Caki2 (cell line): ENCODE results near the gene CD2. TPM values are rescaled to one million over a fixed set of nuclear protein-coding genes. Genes with fewer than 3 reads are reported as not detected.

Experiments
- DNase-seq: peaks from one replicate; pipeline ENCODE4 v3.0.0-alpha.2; 2015; ENCODE audit warnings: low read depth
- in situ Hi-C: cut with HindIII; loops from 2 replicates; pipeline ENCODE4 v1.10.0; 2016; ENCODE audit warnings: low sequenced_read_pairs, low pct_unique_long_range_greater_than_20kb, mixed read lengths
- total RNA-seq: library from RNA; depleted of rRNA; stranded (reverse); fragments of >200 nt; shearing (Covaris generic); gene quantifications from 2 replicates; pipeline ENCODE4 v1.2.3, GENCODE V29; 2014; ENCODE audit warnings: low replicate concordance

The CD2 gene
- total RNA-seq, 1 experiment from 2014 or later, result not detected

DNA sequence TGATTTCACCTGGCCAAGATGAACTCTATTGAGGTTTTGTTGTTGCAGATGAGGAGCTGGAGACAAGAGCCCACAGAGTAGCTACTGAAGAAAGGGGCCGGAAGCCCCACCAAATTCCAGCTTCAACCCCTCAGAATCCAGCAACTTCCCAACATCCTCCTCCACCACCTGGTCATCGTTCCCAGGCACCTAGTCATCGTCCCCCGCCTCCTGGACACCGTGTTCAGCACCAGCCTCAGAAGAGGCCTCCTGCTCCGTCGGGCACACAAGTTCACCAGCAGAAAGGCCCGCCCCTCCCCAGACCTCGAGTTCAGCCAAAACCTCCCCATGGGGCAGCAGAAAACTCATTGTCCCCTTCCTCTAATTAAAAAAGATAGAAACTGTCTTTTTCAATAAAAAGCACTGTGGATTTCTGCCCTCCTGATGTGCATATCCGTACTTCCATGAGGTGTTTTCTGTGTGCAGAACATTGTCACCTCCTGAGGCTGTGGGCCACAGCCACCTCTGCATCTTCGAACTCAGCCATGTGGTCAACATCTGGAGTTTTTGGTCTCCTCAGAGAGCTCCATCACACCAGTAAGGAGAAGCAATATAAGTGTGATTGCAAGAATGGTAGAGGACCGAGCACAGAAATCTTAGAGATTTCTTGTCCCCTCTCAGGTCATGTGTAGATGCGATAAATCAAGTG, 14.3 kb downstream of the CD2 start:
- no peak for DNase-seq
- in situ Hi-C loops, result no loop called here

DNA sequence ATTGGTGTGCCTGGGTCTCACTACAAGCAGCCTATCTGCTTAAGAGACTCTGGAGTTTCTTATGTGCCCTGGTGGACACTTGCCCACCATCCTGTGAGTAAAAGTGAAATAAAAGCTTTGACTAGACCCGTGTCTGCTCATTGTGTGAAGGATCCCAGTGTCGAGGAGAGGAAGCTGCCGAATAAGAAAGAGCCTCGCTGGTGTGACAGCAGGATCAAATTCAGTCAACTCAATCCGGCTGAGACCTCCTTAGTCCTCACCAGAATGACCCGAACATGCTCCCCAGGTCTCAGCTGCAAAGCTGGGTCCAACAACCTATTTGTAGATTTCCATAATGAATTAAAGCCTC, 14.8 kb downstream of the CD2 start:
- DNase-seq, result no peak
- in situ Hi-C loops, result no loop called here

DNA sequence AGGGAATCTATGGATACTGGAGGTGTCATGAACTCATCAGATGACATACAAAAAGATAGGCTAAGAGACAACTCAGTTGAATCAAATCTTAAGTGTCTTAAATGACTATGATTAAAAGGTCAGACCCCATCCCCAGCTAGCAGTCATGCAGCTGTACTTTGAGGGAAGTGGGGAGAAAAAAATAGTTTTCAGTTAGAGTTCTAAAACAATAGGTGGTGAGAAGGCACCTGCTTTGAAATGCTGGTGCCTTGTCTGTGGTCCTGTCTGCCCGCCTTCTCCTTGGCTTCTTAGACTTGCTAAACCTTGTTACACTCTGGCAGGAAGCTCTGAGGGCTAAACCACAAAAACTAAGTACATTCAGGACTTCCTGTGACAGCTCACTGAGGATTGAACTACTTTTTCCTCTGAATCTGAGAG, 15.3 kb downstream of the CD2 start:
- DNase-seq, result no peak
- in situ Hi-C loops, result no loop called here

DNA sequence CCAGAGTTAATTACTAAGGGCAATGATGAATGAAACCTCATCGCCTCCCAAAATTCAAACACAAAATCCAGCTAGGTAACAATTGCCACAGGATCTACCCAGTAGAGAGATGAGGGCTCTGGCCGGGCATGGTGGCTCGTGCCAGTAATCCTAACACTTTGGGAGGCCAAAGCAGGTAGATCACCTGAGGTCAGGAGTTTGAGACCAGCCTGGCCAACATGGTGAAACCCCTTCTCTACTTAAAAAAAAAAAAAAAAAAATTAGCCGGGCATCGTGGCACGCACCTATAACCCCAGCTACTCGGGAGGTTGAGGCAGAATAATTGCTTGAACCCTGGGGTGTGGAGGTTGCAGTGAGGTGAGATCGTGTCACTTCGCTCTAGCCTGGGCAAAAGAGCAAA, 15.8 kb downstream of the CD2 start:
- DNase-seq, result no peak
- in situ Hi-C loops, result no loop called here

DNA sequence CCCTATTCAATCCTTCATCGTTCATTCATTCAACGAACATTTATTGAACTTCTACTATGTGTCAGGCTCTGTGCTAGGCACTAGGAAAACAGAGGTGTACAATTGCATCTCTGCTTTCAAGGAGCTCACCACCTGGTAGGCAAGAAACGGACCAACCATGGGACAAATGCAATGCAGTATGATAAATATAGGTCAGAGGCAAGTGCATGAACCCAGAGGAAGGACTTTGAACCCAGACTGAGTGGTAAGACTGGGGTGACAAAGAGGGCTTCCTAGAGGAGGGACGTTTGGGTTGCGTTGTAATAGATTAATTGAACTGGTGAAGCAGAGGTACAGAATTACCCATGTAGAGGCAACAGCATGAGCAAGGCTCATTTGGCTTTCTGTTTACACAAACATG, 16.4 kb downstream of the CD2 start:
- in situ Hi-C loops, result no loop called here

DNA sequence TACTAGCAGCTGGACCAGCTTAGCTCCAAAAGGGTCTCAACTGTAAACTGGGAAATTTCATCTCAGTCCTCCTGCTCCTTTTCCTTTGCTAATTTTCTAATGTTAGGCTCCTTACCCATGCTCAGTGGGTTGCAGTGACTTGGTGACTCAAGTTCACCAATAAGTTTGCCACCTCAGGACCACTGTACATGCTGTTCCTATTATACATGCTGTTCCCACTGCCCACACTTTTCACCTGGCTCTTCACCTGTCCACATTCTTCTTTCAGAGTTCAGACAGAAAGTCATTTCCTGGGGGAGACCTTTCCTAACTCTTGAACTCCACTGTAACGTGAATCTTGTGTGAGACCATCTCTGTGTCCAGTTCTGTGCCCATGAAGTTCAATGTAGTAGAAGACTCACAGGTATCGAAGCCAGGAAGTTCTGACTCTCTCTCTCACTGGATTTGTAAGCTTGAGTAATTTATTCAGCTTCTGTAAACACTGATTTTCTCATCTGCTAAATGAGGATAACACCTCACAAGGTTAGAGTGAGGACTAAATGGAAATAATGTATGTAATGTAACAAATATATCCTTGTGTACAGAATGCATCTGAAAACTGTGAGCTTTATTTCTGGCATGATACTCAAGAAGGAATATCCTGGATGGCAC, 17.9 kb downstream of the CD2 start:
- in situ Hi-C loops, result no loop called here
- no peak for DNase-seq

More for the DNA sequence above, 16.4 kb downstream of the CD2 start:
- no peak for DNase-seq

DNA sequence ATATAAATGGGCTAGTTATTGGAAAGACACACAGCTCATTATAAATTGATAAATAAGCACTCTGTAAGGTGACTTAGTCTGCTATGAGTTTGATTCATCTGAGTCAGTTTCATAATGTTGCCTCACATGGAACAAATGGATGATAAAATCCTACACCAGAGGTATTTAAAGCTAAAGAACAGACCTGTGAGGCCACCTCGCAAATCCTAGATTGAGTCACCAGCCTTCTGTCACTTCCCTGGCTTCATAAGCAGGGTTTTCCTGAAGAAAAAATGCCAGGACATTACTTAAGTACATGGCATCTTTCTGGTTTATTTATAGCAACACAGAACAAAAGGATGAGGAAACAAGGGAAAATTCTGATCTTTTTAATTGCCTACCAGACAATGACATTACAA, 18.4 kb downstream of the CD2 start:
- no peak for DNase-seq
- in situ Hi-C loops, result no loop called here

DNA sequence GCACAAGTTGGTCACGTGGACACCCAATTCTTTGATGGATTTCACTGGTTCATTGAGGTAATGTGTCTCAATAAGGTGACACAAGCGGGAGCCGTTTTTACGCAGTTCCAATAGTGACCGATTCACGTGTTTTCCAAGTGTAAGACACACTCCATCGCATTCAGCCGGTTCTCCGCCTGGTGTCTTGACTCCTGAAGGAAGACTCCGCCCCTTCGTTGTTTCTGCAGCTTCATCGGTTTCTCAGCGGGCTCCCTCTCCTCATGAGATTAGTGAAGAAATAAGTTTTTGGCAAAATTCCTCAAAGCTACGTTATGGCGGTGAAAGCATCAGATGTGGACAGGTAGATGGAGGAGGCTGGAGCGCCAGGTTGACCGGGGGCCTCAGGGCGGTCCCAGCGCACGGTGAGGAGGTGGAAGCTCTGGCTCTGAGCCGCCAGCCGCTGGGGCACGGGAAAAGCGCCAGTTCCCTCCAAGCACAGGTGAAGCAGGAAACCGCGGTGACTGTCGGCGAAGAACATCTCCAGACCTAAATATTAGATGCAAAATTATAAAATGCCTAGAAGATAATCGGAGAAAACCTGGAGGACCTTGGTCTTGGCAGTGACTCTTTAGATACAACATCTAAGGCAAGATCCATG, 21.0 kb downstream of the CD2 start:
- in situ Hi-C loops, result no loop called here
- DNase-seq, result no peak

DNA sequence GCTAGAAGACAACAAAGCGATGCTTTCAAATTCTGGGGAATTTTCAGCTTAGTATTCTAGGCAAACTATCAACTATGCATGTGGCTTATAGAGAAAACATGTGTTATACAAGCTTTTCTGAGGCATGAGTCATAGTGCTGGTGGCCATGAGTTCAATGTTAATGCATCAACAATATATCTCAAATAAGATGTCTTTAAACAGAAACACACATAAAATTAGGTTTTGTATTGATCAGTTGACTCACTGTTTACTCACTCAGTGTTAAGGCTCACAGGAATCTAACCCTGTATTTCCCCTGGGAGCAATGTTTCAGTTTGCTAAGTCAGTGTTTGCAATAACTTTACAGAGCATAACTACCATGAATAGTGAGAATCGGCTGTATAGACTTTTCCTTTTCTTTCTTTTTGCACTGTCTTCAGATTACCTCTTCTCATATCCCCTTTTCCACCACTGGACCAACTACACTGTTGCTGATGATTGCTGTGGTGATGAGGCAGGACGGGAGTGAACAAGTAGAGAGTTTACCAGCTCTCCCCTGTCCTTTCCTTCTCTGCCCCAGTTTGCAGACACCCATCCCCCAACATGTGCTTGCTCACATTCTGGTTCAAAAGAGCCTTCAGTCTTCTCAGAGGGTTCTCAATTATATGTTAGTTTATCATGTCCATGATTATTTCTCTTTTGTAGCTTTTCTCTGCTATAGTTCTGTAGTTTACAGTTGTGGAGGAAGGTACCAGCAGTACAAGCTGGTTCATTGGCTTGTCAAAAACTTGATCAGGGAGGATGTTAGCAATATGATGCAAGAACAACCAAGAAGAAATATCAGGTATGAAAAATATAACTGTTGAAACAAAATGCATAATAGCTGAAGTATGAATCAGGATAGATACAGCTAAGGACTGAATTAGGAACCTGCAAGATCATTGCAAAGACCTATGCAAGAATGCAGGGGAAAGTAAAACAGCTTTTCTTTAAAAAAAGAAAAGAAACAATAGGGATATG, 23.9 kb downstream of the CD2 start:
- DNase-seq, result no peak
- in situ Hi-C loops, result no loop called here

DNA sequence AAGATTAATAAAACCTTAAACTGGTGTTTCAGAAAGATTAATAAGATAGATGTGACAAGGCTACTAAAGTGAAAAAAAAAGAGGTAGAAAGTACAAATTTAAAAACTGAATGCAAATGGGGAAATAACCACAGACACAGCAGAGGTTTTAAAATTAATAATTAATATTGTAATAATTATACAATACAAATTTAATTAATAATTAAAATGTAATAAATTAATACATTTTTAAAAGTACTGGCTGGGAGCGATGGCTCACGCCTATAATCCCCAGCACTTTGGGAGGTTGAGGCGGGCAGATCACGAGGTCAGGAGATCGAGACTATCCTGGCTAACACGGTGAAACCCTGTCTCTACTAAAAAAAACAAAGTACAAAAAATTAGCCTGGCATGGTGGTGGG, 26.8 kb downstream of the CD2 start:
- no peak for DNase-seq
- in situ Hi-C loops, result no loop called here

DNA sequence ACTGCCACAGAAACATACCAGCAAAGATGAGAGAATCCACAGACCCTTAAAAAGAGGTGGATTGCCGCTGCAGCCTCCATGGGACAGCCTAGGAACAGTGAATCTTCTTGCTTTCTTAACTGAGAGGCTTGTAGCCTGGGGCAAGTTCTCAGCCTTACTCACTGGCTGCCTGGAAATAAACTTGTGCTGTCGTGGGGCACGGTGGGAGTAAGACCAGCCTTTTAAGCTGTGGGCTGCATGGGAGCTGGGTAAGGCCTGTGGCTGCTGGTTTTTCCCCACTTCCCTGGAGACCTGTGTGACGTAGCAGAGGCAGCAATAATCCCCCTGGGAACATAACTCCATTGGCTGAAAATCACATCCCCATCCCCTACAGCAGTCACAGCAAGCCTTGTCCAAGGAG, 30.8 kb downstream of the CD2 start:
- no peak for DNase-seq
- in situ Hi-C loops, result no loop called here

DNA sequence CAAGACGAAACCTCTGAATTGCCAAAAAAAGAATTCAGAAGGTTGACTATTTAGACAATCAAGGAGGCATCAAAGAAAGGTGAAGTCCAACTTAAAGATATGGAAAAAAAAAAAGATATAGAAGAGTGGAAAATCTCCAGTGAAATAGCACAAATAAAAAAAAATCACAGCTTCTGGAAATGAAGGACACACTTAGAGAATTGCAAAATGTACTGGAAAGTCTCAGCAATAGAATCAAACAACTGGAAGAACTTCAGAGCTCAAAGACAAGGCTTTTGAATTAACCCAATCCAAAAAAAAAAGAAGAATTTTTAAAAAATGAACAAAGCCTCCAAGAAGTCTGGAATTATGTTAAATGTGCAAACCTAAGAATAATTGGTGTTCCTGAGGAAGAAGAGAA, 31.8 kb downstream of the CD2 start:
- in situ Hi-C loops, result no loop called here
- no peak for DNase-seq

DNA sequence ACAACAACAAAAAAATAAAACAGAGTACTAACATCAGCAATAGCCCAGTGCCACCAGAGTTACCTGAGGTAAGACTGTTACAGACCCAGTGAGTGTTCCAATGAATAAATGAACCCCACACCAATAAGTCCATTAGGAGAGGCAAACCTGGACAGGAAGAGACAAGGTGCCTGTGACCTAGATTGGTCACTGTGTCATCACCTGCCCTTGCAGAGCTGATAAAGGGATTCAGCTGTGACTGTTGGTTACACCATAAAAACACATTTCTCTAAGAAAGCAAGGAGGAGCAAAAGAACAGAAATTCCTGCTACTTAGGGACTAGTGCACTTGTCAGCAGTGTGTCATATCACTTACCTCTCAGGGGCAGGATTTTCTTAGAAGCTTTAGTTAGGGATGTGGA, 37.5 kb downstream of the CD2 start:
- DNase-seq, result no peak
- in situ Hi-C loops, result no loop called here

DNA sequence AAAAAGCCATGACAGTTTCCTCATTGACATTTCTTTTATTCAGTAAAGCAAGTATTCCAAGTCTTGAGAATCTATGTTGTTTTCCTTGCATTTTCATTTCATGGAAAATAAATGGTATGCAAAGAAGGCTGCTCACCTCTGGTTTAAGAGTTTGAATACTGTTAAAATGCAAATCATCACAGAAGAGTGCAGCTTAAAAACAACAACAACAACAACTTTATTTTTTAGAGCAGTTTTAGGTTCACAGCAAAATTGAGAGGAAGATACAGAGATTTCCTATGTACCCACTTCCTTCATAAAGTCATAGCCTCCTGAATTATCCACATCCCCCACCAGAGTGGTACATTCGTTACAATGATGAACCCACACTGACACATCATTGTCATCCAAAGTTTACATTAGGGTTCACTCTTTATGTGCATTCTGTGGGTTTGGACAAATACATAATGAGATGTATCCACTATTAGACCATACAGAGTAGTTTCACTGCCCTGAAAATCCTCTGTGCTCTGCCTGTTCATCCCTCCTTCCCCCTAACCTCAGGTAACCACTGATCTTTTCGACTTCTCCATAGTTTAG, 39.2 kb downstream of the CD2 start:
- DNase-seq, result no peak
- in situ Hi-C loops, result no loop called here

DNA sequence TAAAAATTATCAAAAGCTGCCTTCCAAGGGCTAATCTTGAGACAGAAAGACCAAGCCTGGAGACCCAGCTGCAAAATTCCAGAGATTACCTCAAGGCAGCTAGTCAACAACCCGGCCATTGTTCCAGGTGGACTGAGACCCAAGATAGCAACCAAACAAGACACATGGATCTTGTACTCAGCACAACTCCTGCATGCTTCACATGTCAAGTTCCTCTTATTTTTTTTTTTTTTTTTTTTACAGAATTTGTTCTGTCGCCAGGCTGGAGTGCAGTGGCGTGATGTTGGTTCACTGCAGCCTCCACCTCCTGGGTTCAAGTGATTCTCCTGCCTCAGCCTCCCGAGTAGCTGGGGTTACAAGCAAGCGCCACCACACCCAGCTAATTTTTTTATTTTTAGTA, 40.1 kb downstream of the CD2 start:
- DNase-seq, result no peak
- in situ Hi-C loops, result no loop called here

DNA sequence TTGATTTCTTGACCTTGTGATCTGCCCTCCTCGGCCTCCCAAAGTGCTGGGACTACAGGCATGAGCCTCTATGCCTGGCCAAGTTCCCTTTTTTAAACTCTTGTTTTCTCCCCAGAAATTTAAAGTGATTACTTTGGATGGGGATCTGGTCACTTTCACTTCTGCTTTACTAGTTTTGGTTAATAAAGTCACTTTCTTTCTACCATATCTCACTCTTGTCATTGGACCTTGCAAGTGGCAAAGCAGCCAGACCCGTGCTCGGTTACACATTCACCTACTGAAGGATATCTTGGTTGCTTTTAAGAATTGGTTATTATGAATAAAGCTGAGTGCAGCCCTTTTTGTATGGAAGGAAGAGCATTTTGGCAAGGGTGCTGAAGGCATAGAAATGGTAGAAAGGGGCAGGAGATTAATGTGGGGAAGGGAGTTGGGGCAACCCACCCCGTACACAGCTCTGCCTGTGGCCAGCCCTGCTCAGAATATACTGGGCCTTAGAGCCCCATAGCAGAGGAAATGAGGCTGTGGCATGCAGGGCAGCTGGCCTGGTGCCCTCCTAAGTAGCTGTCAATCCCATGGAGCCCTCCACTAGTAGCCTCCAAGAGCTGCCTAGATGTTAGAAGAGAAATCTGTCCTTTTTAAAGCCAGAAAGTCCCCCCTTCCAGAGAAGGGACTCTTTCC, 40.7 kb downstream of the CD2 start:
- in situ Hi-C loops, result no loop called here
- DNase-seq, result no peak

DNA sequence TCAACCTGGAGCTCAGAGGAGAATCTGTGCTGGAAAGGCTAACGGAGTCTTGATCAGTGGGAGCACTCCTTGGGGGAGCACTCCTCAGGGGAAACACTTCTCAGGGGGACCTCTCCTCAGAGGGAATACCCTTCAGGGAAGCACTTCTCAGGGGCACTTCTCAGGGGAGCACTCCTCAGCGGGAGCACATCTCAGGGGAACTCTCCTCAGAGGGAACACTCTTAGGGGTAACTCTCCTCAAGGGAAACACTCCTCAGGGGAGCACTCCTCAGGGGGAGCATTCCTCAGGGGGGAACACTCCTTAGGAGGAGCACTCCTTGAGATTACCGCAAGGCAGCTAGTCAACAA, 41.2 kb downstream of the CD2 start:
- no peak for DNase-seq
- in situ Hi-C loops, result no loop called here

DNA sequence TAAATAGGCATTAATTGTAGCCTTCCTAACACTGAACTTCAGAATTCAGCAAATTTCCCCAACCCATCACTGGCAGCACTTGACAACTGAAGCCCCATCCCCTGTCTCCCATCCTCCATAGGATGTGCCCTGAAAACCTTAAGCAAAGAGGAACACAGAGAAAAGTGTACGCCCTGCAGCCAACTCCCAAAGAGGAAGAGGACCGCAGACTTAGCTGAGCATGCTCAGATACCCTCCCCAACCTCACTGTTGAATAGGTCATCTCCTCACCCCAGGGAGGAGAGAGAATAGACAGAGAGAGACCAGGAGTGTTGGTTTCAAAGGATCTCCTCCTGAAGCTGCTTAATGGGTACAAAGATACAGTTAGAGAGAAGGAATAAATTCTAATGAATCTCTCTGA, 50.5 kb downstream of the CD2 start:
- DNase-seq, result no peak
- in situ Hi-C loops, result no loop called here
